Measurements from ENCODE around the gene TLR9.
"Not testable (repeated sequence)": the region's sequence is repeated elsewhere in the genome, so short reads cannot be mapped to it uniquely, and the experiment has no call there.

TLR9 gene, protein sequence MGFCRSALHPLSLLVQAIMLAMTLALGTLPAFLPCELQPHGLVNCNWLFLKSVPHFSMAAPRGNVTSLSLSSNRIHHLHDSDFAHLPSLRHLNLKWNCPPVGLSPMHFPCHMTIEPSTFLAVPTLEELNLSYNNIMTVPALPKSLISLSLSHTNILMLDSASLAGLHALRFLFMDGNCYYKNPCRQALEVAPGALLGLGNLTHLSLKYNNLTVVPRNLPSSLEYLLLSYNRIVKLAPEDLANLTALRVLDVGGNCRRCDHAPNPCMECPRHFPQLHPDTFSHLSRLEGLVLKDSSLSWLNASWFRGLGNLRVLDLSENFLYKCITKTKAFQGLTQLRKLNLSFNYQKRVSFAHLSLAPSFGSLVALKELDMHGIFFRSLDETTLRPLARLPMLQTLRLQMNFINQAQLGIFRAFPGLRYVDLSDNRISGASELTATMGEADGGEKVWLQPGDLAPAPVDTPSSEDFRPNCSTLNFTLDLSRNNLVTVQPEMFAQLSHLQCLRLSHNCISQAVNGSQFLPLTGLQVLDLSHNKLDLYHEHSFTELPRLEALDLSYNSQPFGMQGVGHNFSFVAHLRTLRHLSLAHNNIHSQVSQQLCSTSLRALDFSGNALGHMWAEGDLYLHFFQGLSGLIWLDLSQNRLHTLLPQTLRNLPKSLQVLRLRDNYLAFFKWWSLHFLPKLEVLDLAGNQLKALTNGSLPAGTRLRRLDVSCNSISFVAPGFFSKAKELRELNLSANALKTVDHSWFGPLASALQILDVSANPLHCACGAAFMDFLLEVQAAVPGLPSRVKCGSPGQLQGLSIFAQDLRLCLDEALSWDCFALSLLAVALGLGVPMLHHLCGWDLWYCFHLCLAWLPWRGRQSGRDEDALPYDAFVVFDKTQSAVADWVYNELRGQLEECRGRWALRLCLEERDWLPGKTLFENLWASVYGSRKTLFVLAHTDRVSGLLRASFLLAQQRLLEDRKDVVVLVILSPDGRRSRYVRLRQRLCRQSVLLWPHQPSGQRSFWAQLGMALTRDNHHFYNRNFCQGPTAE

DNA sequence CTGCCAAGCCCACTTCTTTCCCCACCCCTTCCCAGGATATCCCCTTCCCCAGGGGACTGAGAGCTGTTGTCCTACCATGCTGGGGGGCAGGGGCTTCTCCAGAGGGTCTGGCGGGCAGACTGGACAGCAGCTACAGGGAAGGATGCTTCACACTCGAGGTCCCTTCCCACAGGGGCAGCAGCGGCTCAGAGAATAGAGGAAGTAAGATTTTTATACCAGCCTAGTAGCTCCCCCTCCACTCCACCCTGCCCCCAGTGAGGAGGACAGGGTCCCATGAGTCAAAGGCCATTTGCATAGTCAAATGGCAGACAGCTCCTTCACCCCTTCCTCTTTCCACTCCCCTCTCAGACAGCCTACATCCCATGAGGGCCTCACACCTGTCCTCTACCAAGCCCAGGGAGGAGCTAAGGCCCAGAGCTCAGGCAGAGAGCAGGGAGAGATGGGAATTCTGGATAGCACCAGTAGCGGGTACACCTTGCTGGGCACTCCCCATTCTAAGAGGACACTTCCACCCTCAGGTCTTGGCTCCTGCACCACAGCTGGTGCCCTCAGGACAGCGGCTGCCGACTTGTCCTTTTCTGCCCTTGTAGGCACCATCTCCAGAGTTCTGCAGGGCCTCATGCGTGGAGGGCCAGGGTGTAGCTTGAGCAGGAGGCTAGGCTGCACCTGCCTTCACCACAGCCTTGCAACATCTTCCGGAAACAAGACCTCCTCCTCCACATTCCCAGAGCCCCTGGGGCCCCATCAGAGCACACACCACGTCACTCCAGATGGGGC lies at the start of gene TLR9:
TLR9 (minus strand) TSS at position 194 of the 777 bp plus-strand sequence; CDS start at position 78, 116 bp downstream.
- peak; percentile 2 for DNase-seq

DNA sequence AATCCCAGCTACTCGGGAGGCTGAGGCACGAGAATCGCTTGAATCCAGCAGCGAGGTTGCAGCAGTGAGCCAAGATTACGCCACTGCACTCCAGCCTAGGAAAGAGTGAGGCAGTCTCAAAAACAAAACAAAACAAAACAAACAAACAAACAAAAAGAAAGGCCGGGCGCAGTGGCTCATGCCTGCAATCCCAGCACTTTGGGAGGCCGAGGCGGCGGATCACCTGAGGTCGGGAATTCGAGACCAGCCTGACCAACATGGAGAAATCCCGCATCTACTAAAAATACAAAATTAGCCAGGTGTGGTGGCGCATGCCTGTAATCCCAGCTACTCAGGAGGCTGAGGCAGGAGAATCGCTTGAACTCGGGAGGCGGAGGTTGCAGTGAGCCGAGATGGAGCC lies 49.3 kb upstream of the TLR9 start:
- not testable (repeated sequence) for DNase-seq

DNA sequence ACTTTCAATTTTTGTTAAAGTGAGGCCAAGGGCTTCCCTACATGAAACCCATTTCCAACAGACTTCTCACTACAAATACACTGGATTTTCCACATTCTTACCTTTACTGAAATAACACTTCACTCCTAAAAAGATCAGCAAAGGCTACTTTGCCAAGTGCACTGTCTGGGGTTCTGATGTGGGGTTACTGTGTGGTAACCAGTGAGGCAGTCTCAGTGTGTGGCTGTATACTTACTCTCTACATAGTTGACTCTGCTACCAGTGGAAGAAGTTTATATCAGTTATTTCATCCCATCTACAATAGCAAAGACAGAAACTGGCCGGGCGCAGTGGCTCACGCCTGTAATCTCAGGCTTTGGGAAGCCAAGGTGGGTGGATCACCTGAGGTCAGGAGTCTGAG lies 47.4 kb upstream of the TLR9 start:
- DNase-seq, result no peak

DNA sequence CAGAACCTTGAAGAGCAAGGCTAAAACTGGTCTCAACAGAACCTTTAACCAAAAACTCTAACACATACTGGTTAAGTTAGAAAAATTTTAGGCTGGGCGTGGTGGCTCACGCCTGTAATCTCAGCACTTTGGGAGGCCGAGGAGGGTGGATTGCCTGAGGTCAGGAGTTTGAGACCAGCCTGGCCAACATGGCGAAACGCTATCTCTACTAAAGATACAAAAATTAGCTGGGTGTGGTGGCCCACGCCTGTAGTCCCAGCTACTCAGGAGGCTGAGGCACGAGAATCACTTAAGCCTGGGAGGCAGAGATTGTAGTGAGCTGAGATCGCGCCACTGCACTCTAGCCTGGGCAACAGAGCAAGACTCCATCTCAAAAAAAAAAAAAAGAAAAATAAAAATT lies 46.7 kb upstream of the TLR9 start:
- DNase-seq, result not testable (repeated sequence)

DNA sequence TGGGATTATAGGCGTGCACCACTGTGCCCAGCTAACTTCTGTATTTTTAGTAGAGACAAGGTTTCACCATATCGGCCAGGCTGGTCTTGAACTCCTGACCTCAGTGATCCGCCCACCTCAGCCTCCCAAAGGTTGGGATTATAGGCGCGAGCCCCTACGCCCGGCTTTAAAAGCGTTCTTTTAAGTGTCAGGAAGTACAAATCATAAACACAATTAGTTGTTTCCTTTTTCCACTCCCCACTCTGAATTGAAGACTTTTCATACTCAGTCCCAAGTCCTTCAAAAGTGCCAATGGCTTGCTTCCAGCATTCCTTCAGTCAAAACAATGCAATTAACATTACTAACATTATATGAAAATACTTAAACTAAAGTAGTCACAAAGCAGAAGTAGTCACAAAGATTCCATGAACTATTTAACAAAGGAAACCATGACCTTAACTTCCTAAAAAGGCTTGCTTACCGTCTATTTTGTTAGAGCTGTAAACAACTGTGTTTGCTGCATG lies 44.9 kb upstream of the TLR9 start:
- DNase-seq, result no peak

DNA sequence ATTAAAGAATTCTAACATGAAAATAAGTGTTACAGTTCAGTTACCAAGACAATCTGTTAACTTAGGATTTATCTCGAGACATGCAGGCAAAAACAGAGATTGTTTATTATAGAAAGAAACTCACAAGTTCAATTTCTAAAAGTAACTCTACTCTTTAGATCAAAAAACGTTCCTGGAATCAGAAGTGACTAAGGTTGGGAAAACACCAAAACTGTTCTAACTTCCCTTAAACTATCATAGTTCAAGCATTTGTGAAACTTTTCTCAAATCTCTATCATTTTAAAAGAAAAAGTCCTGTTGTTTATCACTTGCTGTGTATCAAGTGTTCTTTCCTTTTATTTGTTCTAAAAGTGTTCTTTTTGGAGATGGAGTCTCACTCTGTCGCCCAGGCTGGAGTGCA lies 44.3 kb upstream of the TLR9 start:
- no peak for DNase-seq

DNA sequence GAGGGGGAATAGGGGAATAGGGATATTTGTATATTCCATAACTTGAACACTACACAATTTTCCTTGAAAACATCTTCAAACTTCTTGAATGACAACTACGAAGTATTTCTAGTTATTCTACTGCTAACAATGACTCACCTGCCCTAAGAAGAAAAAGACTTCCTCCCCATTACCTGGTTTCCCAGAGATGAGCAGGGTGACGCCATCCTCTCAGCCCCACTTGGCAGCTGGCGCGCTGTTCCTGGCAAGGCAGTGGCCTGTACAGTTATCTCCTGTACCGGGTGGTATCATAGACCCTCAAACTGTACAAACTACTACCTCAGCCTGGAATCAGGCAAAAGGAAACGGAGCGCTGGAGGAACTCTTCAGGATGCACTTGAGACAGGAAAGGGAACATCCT lies 42.6 kb upstream of the TLR9 start:
- no peak for DNase-seq

DNA sequence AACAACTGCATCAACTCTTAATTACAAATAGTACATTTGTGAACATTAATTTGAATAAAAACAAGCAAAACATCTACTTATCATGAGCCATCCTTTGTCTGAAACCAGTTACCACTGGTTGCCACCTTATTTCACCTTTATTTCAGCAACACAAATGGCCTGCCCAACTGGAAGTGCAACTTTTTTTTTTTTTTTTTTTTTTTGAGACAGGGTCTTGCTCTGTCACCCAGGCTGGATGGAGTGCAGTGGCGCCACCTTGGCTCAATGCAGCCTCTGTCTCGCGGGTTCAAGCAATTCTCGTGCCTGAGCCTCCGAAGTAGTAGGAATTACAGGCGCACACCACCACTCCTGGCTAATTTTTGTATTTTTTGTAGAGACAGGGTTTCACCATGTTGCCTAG lies 39.9 kb upstream of the TLR9 start:
- DNase-seq, result no peak

DNA sequence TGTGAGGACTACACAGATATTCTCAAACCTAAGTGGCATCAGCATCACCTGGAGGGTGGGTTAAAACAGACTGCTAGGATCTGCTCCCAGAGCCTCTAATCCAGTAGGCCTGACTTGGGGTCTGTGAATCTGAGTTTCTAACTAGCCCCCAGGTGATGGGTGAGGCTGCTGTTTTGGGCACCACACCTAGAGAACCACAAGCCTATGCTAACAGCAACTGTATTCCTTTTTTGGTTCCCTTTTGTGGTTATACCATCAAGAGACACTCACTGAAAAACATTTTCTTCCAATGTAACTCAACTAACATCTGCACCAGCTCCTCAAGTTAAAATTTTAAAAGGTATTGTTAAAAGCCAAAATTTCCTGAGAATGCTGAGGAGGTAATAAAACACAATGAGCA lies 37.0 kb upstream of the TLR9 start:
- DNase-seq, result no peak

DNA sequence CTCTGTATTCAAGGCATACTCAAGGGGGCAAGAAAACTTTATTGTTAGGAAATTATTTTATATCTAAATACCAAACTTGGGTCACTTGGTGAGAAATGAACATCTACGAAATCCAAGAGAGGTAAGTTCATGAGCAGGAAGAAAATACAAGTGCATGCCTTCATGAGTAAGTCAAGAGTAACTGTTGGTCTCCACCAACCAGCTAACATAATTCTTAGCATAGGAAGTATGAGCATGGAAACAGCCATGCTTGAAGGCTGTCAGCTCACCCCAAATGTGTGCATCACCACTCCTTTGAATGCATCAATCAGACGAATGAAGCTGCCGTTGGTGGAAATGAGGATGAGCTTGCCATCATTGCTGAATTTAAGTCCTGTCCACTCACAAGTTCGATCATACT lies 34.0 kb upstream of the TLR9 start:
- DNase-seq, result no peak

DNA sequence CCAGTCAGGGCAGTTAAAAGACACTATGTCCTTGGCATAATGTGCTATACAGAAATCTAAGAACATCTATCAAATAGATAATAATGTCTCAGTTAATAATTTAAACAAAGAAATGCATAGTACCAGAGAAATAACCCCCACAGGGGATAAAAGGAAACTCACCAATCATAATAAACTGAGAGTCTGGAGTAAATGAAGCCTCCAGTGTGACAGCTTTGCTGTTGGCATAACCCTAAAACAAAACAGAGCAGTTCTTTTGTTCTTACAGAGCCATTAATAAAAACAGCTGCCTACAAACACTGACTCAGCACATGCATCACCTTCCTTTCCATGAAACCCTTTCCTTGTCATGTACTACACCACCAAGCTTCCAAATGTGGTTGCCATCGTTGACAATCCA lies 33.6 kb upstream of the TLR9 start:
- DNase-seq, result no peak

DNA sequence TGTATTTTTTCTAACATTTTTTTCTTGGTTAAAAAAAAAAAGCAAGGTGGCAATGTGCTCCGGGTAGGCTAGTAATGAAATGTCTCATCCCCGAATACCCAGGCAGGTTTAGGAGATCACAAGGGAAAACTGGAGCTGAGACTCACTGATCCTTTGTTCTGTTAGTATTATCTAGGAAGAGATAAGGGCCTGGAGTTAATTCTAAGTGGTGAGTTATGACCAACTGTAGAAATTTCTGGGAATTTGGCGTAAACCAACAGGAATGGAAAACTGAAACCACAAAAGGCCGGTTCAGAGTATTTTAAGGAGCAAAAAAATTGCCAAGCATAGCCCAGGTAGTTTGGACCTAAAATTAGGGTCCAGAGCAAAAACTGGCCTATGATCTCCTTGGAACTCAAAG lies 32.5 kb upstream of the TLR9 start:
- DNase-seq, result no peak

DNA sequence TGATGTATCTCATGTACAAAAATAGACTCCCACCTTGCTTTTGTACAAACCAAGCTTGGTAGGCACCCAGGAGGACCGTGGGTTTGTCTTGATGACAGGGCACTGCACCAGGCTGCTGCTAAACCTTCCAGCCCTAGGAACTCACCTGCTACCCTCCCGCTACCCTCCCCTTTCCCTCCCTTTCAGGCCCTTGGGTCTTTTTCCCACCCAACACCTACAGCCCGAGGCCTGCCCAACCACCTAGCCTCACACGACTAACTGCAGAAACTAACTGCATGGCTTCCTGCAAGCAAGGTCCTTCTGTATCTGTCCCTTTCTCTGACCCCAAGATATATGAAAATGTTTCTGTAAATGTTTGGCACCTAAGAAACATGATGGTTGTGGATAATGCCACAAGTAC lies 31.2 kb upstream of the TLR9 start:
- no peak for DNase-seq

DNA sequence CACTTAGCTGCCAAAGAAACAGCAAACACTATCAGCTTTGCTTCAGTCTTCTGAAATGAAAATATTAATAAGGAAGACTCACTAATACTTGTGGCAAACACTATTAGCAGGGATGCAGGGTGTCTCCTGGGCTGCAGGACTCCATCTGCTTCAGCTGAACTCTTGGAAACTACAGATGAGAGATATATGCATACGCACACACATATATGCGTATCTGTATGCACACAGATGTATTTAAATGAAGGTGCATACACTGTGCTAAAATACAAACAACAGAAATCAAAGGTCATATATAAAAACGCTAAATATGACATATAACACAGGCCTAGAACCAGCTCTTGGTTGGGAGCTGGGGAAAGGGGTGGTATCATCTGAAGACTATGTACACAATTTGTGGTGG lies 30.7 kb upstream of the TLR9 start:
- DNase-seq, result no peak

DNA sequence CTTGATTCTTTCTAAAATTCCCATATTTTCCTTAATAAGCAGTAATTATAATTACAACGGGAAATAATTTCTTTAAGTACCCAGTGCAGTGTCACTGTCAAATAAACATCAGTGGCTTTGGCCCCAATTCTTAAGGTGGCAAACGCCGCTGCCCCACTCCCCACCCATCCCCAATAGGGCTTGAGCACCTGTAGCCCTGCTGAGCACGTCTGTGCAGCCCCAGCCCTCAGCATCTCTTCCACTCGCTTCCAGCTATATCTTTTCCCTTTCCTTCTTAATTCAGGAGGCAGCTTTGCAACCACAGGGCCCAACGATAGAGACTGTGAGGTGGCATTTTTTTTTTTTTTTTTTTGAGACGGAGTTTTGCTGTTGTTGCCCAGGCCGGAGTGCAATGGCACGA lies 29.2 kb upstream of the TLR9 start:
- DNase-seq, result no peak

DNA sequence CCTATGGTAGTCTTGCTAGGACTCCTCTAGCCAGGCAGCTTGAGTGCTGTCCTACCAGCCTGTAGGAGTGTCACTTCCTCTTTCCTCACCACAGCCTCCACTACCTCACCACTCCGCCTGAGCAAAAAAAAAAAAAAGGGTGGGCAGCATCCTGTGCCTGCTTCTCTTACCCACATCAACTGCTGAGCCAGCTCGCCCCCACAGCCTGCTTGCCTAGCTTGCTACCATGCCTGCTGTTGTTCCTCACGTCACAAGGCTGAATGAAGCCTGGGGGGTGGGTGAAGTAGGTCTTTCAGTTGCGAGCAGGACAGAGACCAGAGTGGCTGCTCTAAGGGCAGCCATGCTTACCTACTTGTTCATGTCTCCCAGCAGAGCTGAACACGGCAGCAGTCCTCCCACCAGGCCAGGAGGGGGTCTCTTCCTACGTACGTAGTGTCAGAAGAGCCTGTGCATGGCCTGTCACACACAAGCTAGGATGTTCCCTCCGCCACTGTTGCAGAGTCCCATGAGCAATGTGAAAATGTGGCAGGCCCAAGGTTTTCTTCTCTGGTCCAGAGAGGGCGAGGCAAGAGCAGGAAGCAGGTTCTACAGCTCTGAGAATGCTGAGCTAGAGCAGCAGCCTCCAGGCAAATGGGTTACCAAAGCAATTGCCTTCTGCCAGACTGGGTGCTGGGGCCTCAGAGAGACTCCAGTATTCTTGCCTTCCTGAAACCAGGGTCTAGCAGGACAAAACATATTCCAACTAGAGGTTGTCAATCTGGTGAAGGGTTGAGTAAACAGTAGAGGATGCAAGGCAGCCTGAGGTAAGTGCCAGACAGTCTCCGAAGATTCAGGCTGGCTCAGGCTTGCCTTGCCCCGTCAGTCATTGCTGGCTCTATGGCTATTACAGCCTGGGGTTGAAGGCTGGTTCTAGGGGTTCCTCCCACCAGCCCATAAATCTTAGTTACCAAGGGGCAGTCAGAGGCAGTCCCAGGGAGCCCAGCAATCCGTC lies 28.2 kb upstream of the TLR9 start:
- no peak for DNase-seq

DNA sequence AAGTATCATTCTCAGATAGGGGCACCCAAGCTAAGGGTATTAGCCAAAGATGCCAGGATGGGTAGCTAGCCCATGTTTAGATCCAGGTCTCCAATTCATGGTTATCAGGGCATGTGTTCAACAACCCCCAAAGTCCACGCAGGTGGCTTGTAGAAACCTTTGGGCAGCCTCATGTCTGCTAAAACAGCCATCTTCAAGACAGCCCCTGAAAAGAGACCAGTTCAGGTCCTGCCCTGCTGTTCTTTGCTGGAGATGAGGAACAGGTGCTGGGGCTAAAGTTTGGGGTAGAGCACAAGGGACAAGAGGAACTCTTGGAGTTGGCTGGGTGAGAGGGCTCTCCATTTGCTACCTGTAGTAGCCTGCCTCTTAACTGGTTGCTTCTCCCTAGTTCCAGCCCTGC lies 24.7 kb upstream of the TLR9 start:
- no peak for DNase-seq

DNA sequence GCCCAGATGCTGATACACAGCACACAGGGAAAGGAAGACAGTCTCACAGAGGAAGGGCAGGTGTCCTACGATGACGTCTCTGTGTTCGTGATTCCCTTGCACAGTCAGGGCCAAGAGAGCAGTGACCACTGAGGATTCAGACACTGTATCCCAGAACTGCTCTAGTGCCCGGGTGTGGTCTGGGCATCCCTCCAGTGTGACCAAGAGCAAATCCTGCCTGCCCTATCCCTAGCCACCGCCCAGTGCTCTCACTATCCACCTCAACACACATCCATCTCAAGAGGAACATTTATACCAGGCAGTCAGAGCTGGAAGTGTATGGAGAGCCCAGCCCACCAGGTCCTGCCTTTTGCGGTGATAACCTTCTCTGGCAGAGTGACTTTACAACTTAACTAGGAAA lies 24.2 kb upstream of the TLR9 start:
- DNase-seq, result no peak

DNA sequence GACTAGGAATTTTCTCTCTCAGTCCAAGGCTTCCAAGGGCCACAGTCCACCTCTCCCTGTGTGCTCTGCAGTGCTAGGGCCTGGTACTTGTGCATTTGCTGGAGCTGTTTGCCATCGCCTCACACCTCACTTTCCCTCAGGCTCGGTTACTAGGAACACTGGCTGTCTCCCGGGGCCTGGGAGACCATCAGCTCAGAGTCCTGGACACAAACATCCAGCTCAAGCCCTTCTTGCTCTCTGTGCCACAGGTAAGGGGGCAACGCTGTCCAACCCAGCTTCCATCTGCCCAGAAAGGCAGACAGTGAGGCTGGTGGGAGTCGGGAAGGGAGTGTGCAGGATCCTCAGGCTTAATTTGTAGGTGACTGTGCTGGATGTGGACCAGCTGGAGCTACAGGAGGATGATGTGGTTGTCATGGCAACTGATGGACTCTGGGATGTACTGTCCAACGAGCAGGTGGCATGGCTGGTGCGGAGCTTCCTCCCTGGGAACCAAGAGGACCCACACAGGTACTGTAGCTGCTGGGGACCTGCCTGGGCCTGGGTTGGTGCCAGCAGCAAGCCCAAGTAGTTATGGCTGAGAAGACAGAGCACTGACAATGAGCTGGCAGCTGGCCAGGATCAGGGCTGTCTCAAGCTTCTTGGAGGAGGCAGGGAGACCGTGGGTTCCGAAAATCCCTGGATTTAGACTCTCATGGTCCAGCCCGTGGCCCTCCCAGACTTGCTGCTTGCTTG lies 23.5 kb upstream of the TLR9 start:
- no peak for DNase-seq

DNA sequence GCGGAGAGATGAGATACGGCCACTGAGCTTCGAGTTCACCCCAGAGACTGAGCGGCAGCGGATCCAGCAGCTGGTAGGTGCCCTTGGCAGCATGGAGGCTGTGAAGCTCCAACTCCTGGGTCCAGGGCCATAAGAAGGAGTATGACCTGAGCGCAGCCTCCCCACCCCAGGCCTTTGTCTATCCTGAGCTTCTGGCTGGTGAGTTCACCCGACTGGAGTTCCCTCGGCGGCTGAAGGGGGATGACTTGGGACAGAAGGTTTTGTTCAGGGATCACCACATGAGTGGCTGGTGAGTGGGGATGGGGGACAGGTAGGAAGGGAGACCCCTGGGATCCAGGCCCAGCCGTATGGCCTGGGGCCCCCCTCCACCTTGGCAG lies 22.7 kb upstream of the TLR9 start:
- no peak for DNase-seq
